IMR-90 (cell line): ENCODE data around the gene OGFOD3. TPM values are rescaled to one million over a fixed set of nuclear protein-coding genes. Genes with fewer than 3 reads are reported as not detected.

Experiments used
- ATAC-seq: fragments of 200-7000 bp; cut with Tn5 transposase; 2 replicates; pipeline ENCODE4 v1.9.1; 2020; ENCODE audit warnings: low read depth, mild to moderate bottlenecking, moderate library complexity
- BruUV-seq: library from RNA; stranded (reverse); fragments of 400-500 nt; replicated peaks from 2 replicates; lab custom pipeline; 2021; lab: Mats Ljungman, UMichigan
- CTCF ChIA-PET: fragments of 300-600 bp; formaldehyde crosslinking; extraction: SDS; loops from one replicate; lab custom pipeline; 2021; ENCODE audit warnings: antibody characterized with exemption; lab: Yijun Ruan, JAX
- POLR2A ChIA-PET: fragments of 300-600 bp; sonication (Branson Sonifier 250); formaldehyde crosslinking; loops from one replicate; lab custom pipeline; 2022; ENCODE audit warnings: antibody characterized with exemption; ENCODE audit not compliant: unreplicated experiment; lab: Charles Lee
- DNase-seq: peaks from one replicate; pipeline ENCODE4 v3.0.0; 2013
- H2AFZ ChIP-seq: replicated peaks from 2 replicates; pipeline ENCODE3; 2013; ENCODE audit warnings: low read length, mild to moderate bottlenecking; ENCODE audit not compliant: poor library complexity
- H2AK5ac ChIP-seq: 2 replicates; pipeline ENCODE4 v1.6.1; 2013; ENCODE audit warnings: low read depth, low read length, inconsistent platforms
- H2AK9ac ChIP-seq: replicated peaks from 2 replicates; pipeline ENCODE3; 2013; ENCODE audit warnings: mild to moderate bottlenecking, low read depth, low read length, moderate library complexity; ENCODE audit not compliant: poor library complexity
- H2BK120ac ChIP-seq: 2 replicates; pipeline ENCODE4 v1.6.1; 2013; ENCODE audit warnings: low read depth, low read length, inconsistent platforms
- H2BK15ac ChIP-seq: 3 replicates; pipeline ENCODE4 v1.6.1; 2013; ENCODE audit warnings: low read depth, low read length, inconsistent platforms
- H2BK20ac ChIP-seq: 2 replicates; pipeline ENCODE4 v1.6.1; 2013; ENCODE audit warnings: low read depth, mild to moderate bottlenecking, inconsistent platforms, low read length, moderate library complexity
- H2BK5ac ChIP-seq: 2 replicates; pipeline ENCODE4 v1.6.1; 2013; ENCODE audit warnings: mild to moderate bottlenecking, low read depth, low read length, inconsistent platforms; ENCODE audit not compliant: poor library complexity, severe bottlenecking
- H3K14ac ChIP-seq: replicated peaks from 2 replicates; pipeline ENCODE4 v1.6.1; 2013; ENCODE audit warnings: low read depth, low read length, inconsistent platforms
- H3K18ac ChIP-seq: 2 replicates; pipeline ENCODE4 v1.6.1; 2013; ENCODE audit warnings: low read depth, low read length, control low read depth
- H3K23ac ChIP-seq: 2 replicates; pipeline ENCODE4 v1.6.1; 2013; ENCODE audit warnings: low read depth, low read length, inconsistent platforms
- H3K27ac ChIP-seq: 2 replicates; pipeline ENCODE4 v1.5.1; 2013; ENCODE audit warnings: mild to moderate bottlenecking, control low read depth, low read length; ENCODE audit not compliant: insufficient read depth
- H3K27me3 ChIP-seq: 2 replicates; pipeline ENCODE4 v1.6.1; 2013; ENCODE audit warnings: low read length; ENCODE audit not compliant: control insufficient read depth, insufficient read depth
- H3K36me3 ChIP-seq: 2 replicates; pipeline ENCODE4 v1.6.1; 2013; ENCODE audit warnings: low read length, mixed read lengths; ENCODE audit not compliant: control insufficient read depth, insufficient read depth
- H3K4ac ChIP-seq: 2 replicates; pipeline ENCODE4 v1.6.1; 2013; ENCODE audit warnings: low read depth, low read length, inconsistent platforms
- H3K4me1 ChIP-seq: 2 replicates; pipeline ENCODE4 v1.6.1; 2013; ENCODE audit warnings: low read length, mixed read lengths; ENCODE audit not compliant: control insufficient read depth, insufficient read depth
- H3K4me2 ChIP-seq: 2 replicates; pipeline ENCODE4 v1.6.1; 2013; ENCODE audit warnings: low read depth, mild to moderate bottlenecking, control low read depth, low read length, moderate library complexity
- H3K4me3 ChIP-seq: 2 replicates; pipeline ENCODE4 v1.5.1; 2013; ENCODE audit warnings: low read depth, mild to moderate bottlenecking, control low read depth, low read length, moderate library complexity; ENCODE audit not compliant: insufficient read depth
- H3K56ac ChIP-seq: 2 replicates; pipeline ENCODE4 v1.6.1; 2013; ENCODE audit warnings: low read length, inconsistent platforms; ENCODE audit not compliant: insufficient read depth; ENCODE audit errors: extremely low read depth
- H3K79me1 ChIP-seq, 2 experiments: 2 replicates each; pipeline ENCODE4 v1.6.1; 2013; ENCODE audit warnings: low read length in 2 of 2, inconsistent platforms in 1 of 2, low read depth in 1 of 2
- H3K9ac ChIP-seq: 2 replicates; pipeline ENCODE4 v1.6.1; 2013; ENCODE audit warnings: low read depth, low read length, control low read depth
- H3K9me1 ChIP-seq: 2 replicates; pipeline ENCODE4 v1.6.1; 2013; ENCODE audit warnings: low read length, inconsistent platforms; ENCODE audit not compliant: insufficient read depth
- H3K9me3 ChIP-seq: 2 replicates; pipeline ENCODE4 v1.6.1; 2013; ENCODE audit warnings: low read length; ENCODE audit not compliant: control insufficient read depth, insufficient read depth
- H4K20me1 ChIP-seq: 2 replicates; pipeline ENCODE4 v1.6.1; 2013; ENCODE audit warnings: low read length, inconsistent platforms; ENCODE audit not compliant: insufficient read depth
- H4K5ac ChIP-seq: 2 replicates; pipeline ENCODE4 v1.6.1; 2013; ENCODE audit warnings: mild to moderate bottlenecking, low read depth, low read length, control low read depth
- H4K8ac ChIP-seq, 2 experiments: 2 replicates each; pipeline ENCODE4 v1.6.1; 2013; ENCODE audit warnings: low read depth in 2 of 2, low read length in 2 of 2, control low read depth in 1 of 2, inconsistent platforms in 1 of 2
- H4K91ac ChIP-seq: 2 replicates; pipeline ENCODE4 v1.6.1; 2013; ENCODE audit warnings: low read depth, low read length, inconsistent platforms; ENCODE audit not compliant: insufficient read depth
- BHLHE40 ChIP-seq: fragments of 150-350 bp; IDR thresholded peaks from 2 replicates; pipeline ENCODE4 v1.6.1; 2016; ENCODE audit warnings: mild to moderate bottlenecking, low read depth, low read length
- CEBPB ChIP-seq: IDR thresholded peaks from 2 replicates; pipeline ENCODE4 v1.6.1; 2012; ENCODE audit warnings: low read depth, low read length, improper control_type of control experiment
- CHD1 ChIP-seq: IDR thresholded peaks from 2 replicates; pipeline ENCODE4 v1.6.1; 2012; ENCODE audit warnings: low read depth, low read length, improper control_type of control experiment
- MAFK ChIP-seq: IDR thresholded peaks from 2 replicates; pipeline ENCODE4 v1.6.1; 2012; ENCODE audit warnings: low read depth, low read length, improper control_type of control experiment
- MAZ ChIP-seq: IDR thresholded peaks from 2 replicates; pipeline ENCODE4 v1.6.1; 2012; ENCODE audit warnings: low read depth, mild to moderate bottlenecking, low read length, improper control_type of control experiment, moderate library complexity, borderline replicate concordance
- MXI1 ChIP-seq: IDR thresholded peaks from 2 replicates; pipeline ENCODE4 v1.6.1; 2012; ENCODE audit warnings: low read depth, mild to moderate bottlenecking, low read length, moderate library complexity, borderline replicate concordance
- NFE2L2 ChIP-seq: fragments of 150-350 bp; IDR thresholded peaks from 2 replicates; pipeline ENCODE4 v1.6.1; 2016; ENCODE audit warnings: low read depth, mild to moderate bottlenecking, low read length
- POLR2A ChIP-seq: IDR thresholded peaks from 2 replicates; pipeline ENCODE4 v1.6.1; 2012; ENCODE audit warnings: mild to moderate bottlenecking, low read depth, low read length
- RCOR1 ChIP-seq: IDR thresholded peaks from 2 replicates; pipeline ENCODE4 v1.6.1; 2012; ENCODE audit warnings: mild to moderate bottlenecking, low read length, improper control_type of control experiment; ENCODE audit not compliant: insufficient replicate concordance
- RFX5 ChIP-seq: IDR thresholded peaks from 2 replicates; pipeline ENCODE4 v1.8.0; 2012; ENCODE audit warnings: low read depth, mild to moderate bottlenecking, low read length, moderate library complexity
- WGBS, 2 experiments: methylation state at CpG; one replicate each; pipeline versions ENCODE4 v1.1.5 to v1.1.7; 2013; ENCODE audit warnings: missing lambda C conversion rate in 2 of 2; ENCODE audit not compliant: insufficient read length in 1 of 2; ENCODE audit errors: extremely low coverage in 2 of 2; 5-methylcytosine and 5-hydroxymethylcytosine counted together
- dilution Hi-C: fragments of 300-500 bp; cut with HindIII; formaldehyde crosslinking; loops from one replicate; pipeline ENCODE4 v1.14.3; 2018; ENCODE audit warnings: low sequenced_read_pairs; ENCODE audit not compliant: unreplicated experiment
- in situ Hi-C: fragments of 300-500 bp; cut with MboI; formaldehyde crosslinking; loops from 3 replicates; pipeline ENCODE4 v1.14.3; 2019; ENCODE audit warnings: low sequenced_read_pairs, inconsistent platforms, mixed read lengths
- intact Hi-C: fragments of 100-400 bp; cut with micrococcal nuclease; formaldehyde crosslinking; loops from 2 replicates; pipeline ENCODE4 v1.10.0; 2022
- polyA plus RNA-seq, 3 experiments: library from polyadenylated mRNA; depleted of rRNA; stranded (reverse); fragments of >200 nt; gene quantifications; 2 replicates each; pipeline ENCODE4 v1.2.3, GENCODE V29; 2012; ENCODE audit warnings: low replicate concordance in 1 of 3
- total RNA-seq: library from RNA; depleted of rRNA; stranded (reverse); fragments of >200 nt; gene quantifications from 2 replicates; pipeline ENCODE4 v1.2.3, GENCODE V29; 2012
- TF ChIP-seq, protein P1 (sequence below): fragments of 150-350 bp; IDR thresholded peaks from 2 replicates; pipeline ENCODE4 v1.6.1; 2017; ENCODE audit warnings: mild to moderate bottlenecking, antibody characterized with exemption, low read length, low read depth
- TF ChIP-seq, protein P2 (sequence below): fragments of 150-350 bp; IDR thresholded peaks from 2 replicates; pipeline ENCODE4 v1.6.1; 2016; ENCODE audit warnings: low read depth, mild to moderate bottlenecking, low read length, moderate library complexity, borderline replicate concordance
- TF ChIP-seq, protein P3 (sequence below): conservative IDR thresholded peaks from 2 replicates; pipeline ENCODE4 v1.5.1; 2012; ENCODE audit warnings: mild to moderate bottlenecking, low read depth, low read length, improper control_type of control experiment

Gene OGFOD3
- total and polyA plus RNA-seq, 2 of the 4 experiments (the other 2 are of a cell fraction) = 25.3 to 33.4 TPM

DNA sequence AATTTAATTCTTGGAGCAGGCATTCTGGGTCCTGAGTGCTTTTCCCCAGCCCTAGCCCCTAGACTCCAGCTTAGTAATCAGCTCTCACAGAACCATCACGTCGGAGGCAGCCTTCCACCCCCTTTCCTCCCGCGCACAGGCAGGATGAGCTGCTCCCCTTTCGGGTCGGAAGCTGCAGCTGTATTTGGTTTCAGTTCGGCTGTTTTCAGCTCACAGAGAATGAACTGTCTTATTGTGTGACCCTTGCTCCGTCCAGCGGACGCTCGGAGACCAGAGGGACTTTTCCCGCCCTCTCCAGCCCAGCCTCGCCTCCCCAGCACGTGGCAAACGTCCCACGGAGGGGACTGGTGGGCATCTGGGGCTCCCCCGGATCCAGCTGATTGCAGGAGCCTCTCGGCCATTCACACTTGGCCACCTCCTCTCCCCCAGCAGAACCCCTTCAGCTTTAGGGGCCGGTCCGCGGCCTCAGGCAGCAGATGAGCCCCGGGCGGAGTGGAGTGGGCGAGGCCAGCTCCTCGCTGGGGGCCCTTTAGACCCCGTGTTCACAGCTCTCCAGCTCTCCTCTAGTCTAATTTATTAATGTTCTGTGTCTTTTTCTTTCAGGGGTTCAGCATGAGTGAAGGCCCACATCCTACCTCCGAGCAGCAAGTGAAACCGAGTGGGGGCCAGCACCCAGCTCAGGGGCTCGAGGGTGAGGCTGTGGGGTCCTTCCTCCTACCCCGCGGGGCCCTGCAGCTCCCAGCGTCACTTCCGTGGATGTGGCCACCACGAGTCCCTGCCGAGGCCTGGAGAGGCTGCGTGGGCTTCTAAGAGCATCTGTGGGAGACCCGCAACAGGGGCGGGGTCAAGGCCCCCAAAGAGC lies 47.7 kb downstream of the OGFOD3 start:
- intact Hi-C loops = no loop called here
- Histone ChIP-seq H3K18ac (no peak overlapping the region), H2BK5ac (no peak overlapping the region), H2BK15ac (no peak overlapping the region), H2AK9ac (no peak overlapping the region), H3K27ac (no peak overlapping the region), H3K9me3 (no peaks in the 10 kb centered on the region), H3K23ac (no peak overlapping the region), H3K9me1 (no peaks in the 10 kb centered on the region), H3K4me3 (peak overlapping the region; percentile 7; the same call in 1 of the 2 replicates), H2AFZ (peak overlapping the region; percentile 61), H3K56ac (no peak overlapping the region), H3K4me2 (peak overlapping the region; percentile 38; the same call in 1 of the 2 replicates), H4K20me1 (no peaks in the 10 kb centered on the region), H3K9ac (no peak overlapping the region), H3K27me3 (peaks cover 63% of the 10 kb centered on the region), H2BK20ac (no peak overlapping the region), H2BK120ac (no peak overlapping the region), H3K79me1 (no peaks in the 10 kb centered on the region), H2AK5ac (no peak overlapping the region), H3K4ac (no peak overlapping the region), H3K36me3 (no peaks in the 10 kb centered on the region), H4K5ac (no peak overlapping the region), H4K8ac (no peak overlapping the region), H3K4me1 (no peaks in the 10 kb centered on the region), H3K14ac (no peak overlapping the region), H4K91ac (no peak overlapping the region)
- CTCF ChIA-PET = interaction anchor here (0.6 kb wide), 1 partner anchor 8 kb away, joined by 6 read pairs; no protein-coding TSS in a partner anchor
- ATAC-seq (no peak; the same call in 1 of the 2 replicates), DNase-seq (no peak)
- TF ChIP-seq RFX5 (no peak), MAFK (no peak), POLR2A (no peak), CEBPB (no peak), MAZ (no peak), CHD1 (no peak), NFE2L2 (no peak), RCOR1 (no peak), MXI1 (no peak), BHLHE40 (no peak)
- TF ChIP-seq, protein P1, sequence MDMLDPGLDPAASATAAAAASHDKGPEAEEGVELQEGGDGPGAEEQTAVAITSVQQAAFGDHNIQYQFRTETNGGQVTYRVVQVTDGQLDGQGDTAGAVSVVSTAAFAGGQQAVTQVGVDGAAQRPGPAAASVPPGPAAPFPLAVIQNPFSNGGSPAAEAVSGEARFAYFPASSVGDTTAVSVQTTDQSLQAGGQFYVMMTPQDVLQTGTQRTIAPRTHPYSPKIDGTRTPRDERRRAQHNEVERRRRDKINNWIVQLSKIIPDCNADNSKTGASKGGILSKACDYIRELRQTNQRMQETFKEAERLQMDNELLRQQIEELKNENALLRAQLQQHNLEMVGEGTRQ = no peak
- TF ChIP-seq, protein P2, sequence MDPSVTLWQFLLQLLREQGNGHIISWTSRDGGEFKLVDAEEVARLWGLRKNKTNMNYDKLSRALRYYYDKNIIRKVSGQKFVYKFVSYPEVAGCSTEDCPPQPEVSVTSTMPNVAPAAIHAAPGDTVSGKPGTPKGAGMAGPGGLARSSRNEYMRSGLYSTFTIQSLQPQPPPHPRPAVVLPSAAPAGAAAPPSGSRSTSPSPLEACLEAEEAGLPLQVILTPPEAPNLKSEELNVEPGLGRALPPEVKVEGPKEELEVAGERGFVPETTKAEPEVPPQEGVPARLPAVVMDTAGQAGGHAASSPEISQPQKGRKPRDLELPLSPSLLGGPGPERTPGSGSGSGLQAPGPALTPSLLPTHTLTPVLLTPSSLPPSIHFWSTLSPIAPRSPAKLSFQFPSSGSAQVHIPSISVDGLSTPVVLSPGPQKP = no peak
- TF ChIP-seq, protein P3, sequence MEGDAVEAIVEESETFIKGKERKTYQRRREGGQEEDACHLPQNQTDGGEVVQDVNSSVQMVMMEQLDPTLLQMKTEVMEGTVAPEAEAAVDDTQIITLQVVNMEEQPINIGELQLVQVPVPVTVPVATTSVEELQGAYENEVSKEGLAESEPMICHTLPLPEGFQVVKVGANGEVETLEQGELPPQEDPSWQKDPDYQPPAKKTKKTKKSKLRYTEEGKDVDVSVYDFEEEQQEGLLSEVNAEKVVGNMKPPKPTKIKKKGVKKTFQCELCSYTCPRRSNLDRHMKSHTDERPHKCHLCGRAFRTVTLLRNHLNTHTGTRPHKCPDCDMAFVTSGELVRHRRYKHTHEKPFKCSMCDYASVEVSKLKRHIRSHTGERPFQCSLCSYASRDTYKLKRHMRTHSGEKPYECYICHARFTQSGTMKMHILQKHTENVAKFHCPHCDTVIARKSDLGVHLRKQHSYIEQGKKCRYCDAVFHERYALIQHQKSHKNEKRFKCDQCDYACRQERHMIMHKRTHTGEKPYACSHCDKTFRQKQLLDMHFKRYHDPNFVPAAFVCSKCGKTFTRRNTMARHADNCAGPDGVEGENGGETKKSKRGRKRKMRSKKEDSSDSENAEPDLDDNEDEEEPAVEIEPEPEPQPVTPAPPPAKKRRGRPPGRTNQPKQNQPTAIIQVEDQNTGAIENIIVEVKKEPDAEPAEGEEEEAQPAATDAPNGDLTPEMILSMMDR = no peak
- WGBS, 2 experiments = 32% methylated on average over 14 of the region's 38 CpGs; no CpG with 5 or more reads in 1 of the 2 experiments
- in situ Hi-C loops = no loop called here
- POLR2A ChIA-PET = no interaction called here
- BruUV-seq = no TSS peak
- dilution Hi-C loops = no loop called here
